Kidney (tissue), 14 donors: ENCODE measurements around the gene MUCL3. TPM values are rescaled to one million over a fixed set of nuclear protein-coding genes. Genes with fewer than 3 reads are reported as not detected.

Experiments used
- DNase-seq, 5 donors: peaks; one replicate each; pipeline ENCODE4 v3.0.0-alpha.2; 2013 to 2020
- FAIRE-seq: peaks from 2 replicates; lab custom pipeline; 2012; peaks lifted over from hg19 to GRCh38; lab: Jason Lieb, UNC
- H3K27ac ChIP-seq, 2 donors: one replicate each; pipeline ENCODE4 v1.7.0; 2013; ENCODE audit warnings: low read depth in 2 of 2, low read length in 2 of 2, inconsistent platforms in 1 of 2
- H3K27me3 ChIP-seq: one replicate; pipeline ENCODE4 v1.7.1; 2013; ENCODE audit warnings: low read length, inconsistent platforms; ENCODE audit not compliant: control insufficient read depth, insufficient read depth
- H3K36me3 ChIP-seq, 3 donors: one replicate each; pipeline versions ENCODE4 v1.7.0 to v1.7.1; 2013; ENCODE audit warnings: low read length in 3 of 3, control low read depth in 1 of 3, inconsistent platforms in 1 of 3; ENCODE audit not compliant: insufficient read depth in 3 of 3, control insufficient read depth in 2 of 3
- H3K4me1 ChIP-seq, 3 donors: one replicate each; pipeline versions ENCODE4 v1.7.0 to v1.7.1; 2013; ENCODE audit warnings: low read length in 3 of 3, inconsistent platforms in 1 of 3, low read depth in 1 of 3; ENCODE audit not compliant: control insufficient read depth in 2 of 3, insufficient read depth in 2 of 3
- H3K4me3 ChIP-seq, 3 donors: one replicate each; pipeline versions ENCODE4 v1.7.0 to v1.8.1; 2013; ENCODE audit warnings: low read length in 3 of 3, control low read depth in 1 of 3, inconsistent platforms in 1 of 3
- H3K9ac ChIP-seq, 3 donors: one replicate each; pipeline versions ENCODE4 v1.7.0 to v1.7.1; 2013; ENCODE audit warnings: low read length in 3 of 3, control low read depth in 1 of 3, inconsistent platforms in 1 of 3
- H3K9me3 ChIP-seq, 3 donors: one replicate each; pipeline versions ENCODE4 v1.7.0 to v1.7.1; 2013; ENCODE audit warnings: low read length in 3 of 3, control low read depth in 1 of 3, inconsistent platforms in 1 of 3; ENCODE audit not compliant: control insufficient read depth in 2 of 3, insufficient read depth in 1 of 3
- intact Hi-C: fragments of 100-400 bp; cut with DNase I; formaldehyde crosslinking; loops from one replicate; pipeline ENCODE4 v1.11.1; 2022
- polyA plus RNA-seq: library from polyadenylated mRNA; stranded (reverse); fragments of 350-450 nt; fragmentation: Illumina TruSeq; extraction: RNeasy Lipid Tissue Mini Kit (QIAGEN cat#74804); gene quantifications from one replicate; pipeline ENCODE4 v1.2.3, GENCODE V29; 2014; ENCODE audit warnings: low read depth, low replicate concordance; ENCODE audit not compliant: insufficient read depth
- total RNA-seq: library from RNA; stranded (reverse); fragmentation: NEBNext Ultra II Directional; extraction: Animal tissue kit (Norgen Biotek cat#: 25700); gene quantifications from one replicate; pipeline ENCODE4 v1.2.1, GENCODE V29; 2021
- TF ChIP-seq, protein P1 (sequence below): IDR thresholded peaks from 3 replicates; pipeline ENCODE4 v1.5.1; 2012; ENCODE audit warnings: mild to moderate bottlenecking, moderate library complexity, borderline replicate concordance; ENCODE audit not compliant: insufficient read depth; ENCODE audit errors: extremely low read depth
- donor health status: control.
- donor health status: control.
- donor health status: control.
- donor health status: control.
- donor health status: control.
- donor health status: DM: yes; HTN: yes; CAD: no.
- donor health status: Normal renal cell carcinoma (clear cell type).

MUCL3 gene
- total and polyA plus RNA-seq, 2 donors from 2014 or later = 0.13 TPM; not detected in 1

DNA sequence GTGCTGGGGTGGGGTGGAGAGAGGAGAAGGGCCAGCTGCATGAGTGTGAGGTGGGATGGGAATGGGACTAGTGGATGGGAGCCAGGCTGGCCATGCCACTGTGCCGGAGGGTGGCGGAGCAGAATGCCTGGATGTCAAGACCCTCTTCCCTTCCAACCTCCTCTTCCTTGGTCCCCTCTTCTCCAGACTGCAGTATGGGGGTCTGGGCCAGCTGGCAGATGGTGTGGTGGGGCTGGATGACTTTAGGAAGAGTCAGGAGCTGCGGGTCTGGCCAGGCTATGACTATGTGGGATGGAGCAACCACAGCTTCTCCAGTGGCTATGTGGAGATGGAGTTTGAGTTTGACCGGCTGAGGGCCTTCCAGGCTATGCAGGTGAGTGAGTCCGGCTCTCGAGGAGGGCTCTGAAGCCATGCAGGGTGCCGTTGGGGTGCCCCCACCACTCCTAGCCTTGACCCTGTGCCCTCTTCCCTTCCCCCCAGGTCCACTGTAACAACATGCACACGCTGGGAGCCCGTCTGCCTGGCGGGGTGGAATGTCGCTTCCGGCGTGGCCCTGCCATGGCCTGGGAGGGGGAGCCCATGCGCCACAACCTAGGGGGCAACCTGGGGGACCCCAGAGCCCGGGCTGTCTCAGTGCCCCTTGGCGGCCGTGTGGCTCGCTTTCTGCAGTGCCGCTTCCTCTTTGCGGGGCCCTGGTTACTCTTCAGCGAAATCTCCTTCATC, 48.8 kb upstream of the MUCL3 start:
- TF ChIP-seq, protein P1, sequence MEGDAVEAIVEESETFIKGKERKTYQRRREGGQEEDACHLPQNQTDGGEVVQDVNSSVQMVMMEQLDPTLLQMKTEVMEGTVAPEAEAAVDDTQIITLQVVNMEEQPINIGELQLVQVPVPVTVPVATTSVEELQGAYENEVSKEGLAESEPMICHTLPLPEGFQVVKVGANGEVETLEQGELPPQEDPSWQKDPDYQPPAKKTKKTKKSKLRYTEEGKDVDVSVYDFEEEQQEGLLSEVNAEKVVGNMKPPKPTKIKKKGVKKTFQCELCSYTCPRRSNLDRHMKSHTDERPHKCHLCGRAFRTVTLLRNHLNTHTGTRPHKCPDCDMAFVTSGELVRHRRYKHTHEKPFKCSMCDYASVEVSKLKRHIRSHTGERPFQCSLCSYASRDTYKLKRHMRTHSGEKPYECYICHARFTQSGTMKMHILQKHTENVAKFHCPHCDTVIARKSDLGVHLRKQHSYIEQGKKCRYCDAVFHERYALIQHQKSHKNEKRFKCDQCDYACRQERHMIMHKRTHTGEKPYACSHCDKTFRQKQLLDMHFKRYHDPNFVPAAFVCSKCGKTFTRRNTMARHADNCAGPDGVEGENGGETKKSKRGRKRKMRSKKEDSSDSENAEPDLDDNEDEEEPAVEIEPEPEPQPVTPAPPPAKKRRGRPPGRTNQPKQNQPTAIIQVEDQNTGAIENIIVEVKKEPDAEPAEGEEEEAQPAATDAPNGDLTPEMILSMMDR = no peak
- DNase-seq (peak in 1 of 5 donors; percentile 37), FAIRE-seq (no peak)
- Histone ChIP-seq H3K27ac (no peak overlapping the region), H3K4me3 (no peak overlapping the region), H3K9me3 (no peaks in the 10 kb centered on the region), H3K4me1 (peaks cover 0 to under 1% (median under 1%) of the 10 kb centered on the region in 3 donors), H3K27me3 (no peaks in the 10 kb centered on the region), H3K9ac (no peak overlapping the region), H3K36me3 (peaks cover 8 to 37% (median 22%) of the 10 kb centered on the region in 3 donors)
- intact Hi-C loops = no loop called here

DNA sequence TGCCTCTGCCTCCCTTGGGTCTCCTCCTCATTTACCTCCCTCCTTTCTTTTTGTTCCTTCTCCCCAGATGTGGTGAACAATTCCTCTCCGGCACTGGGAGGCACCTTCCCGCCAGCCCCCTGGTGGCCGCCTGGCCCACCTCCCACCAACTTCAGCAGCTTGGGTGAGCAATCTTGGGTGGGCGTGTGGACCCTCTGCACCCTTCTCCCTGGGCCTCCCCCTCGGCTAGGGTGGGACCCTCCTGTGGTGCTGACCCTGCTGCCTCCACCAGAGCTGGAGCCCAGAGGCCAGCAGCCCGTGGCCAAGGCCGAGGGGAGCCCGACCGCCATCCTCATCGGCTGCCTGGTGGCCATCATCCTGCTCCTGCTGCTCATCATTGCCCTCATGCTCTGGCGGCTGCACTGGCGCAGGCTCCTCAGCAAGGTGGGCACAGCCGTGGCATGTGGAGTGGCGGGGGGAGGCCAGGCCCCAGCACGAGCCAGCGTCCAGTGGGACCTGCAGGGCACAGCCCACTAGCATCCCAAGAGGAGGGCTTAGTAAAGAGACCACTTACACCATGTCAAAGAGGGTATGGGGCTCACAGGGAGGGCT, 47.7 kb upstream of the MUCL3 start:
- Histone ChIP-seq H3K4me3 (no peak overlapping the region), H3K4me1 (no peaks in the 10 kb centered on the region), H3K9me3 (no peaks in the 10 kb centered on the region), H3K36me3 (peaks cover 8 to 40% (median 24%) of the 10 kb centered on the region in 3 donors), H3K9ac (no peak overlapping the region), H3K27me3 (no peaks in the 10 kb centered on the region), H3K27ac (no peak overlapping the region)
- TF ChIP-seq, protein P1 = no peak
- FAIRE-seq (no peak), DNase-seq (peak in 1 of 5 donors; percentile 47)
- intact Hi-C loops = no loop called here

DNA sequence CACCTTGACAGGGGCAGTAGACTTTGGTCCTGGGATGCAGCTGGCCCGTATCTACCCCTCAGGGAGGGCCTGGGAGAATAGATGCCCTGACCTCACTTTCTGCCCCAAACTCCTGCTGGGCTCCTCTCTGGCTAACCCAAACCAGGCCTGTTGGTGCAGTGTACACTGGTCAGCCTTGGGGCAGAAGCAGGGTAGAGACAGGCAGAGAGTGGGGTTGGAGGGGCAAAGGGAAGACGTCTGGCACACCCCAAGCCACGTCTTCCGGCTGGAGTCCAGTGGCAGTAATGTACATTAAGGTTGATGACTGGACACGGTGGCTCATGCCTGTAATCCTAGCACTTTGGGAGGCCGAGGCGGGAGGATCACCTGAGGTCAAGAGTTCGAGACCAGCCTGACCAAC, 47.1 kb upstream of the MUCL3 start:
- no peaks in the 10 kb centered on the region for H3K4me1 ChIP-seq
- H3K36me3 ChIP-seq = peaks cover 8 to 41% (median 29%) of the 10 kb centered on the region in 3 donors
- no peaks in the 10 kb centered on the region for H3K27me3 ChIP-seq
- no peak overlapping the region for H3K4me3 ChIP-seq
- DNase-seq (no peak), FAIRE-seq (no peak)
- no peaks in the 10 kb centered on the region for H3K9me3 ChIP-seq
- intact Hi-C loops = no loop called here
- H3K9ac ChIP-seq = no peak overlapping the region
- H3K27ac ChIP-seq = no peak overlapping the region
- TF ChIP-seq, protein P1 = no peak
